GM23248 (cell line): ENCODE results near the gene STPG1.

Source experiments
- EZH2 ChIP-seq: fragments of 200-600 bp; sonication (generic); IDR thresholded peaks from 2 replicates; pipeline ENCODE4 v1.6.1; 2018; ENCODE audit warnings: antibody characterized with exemption, mild to moderate bottlenecking; ENCODE audit not compliant: insufficient read depth, poor library complexity, severe bottlenecking
- EZH2phosphoT487 ChIP-seq: fragments of 200-600 bp; sonication (generic); IDR thresholded peaks from 2 replicates; pipeline ENCODE4 v1.6.1; 2018; ENCODE audit warnings: antibody characterized with exemption, moderate library complexity, mild to moderate bottlenecking, low read depth; ENCODE audit not compliant: insufficient read depth

- TF ChIP-seq EZH2 (no peak), EZH2phosphoT487 (no peak)
Measured at GRCh38 chr1:24424990-24425389, 11.4 kb upstream of the STPG1 start.
